Keratinocyte (primary cell): ENCODE measurements around the gene PTPN13. TPM values are rescaled to one million over a fixed set of nuclear protein-coding genes. Genes with fewer than 3 reads are reported as not detected.

ENCODE experiments used
- DNase-seq: peaks from one replicate; pipeline ENCODE4 v3.0.0-alpha.2; 2011; ENCODE audit warnings: low read depth, missing footprints, low spot score
- FAIRE-seq: peaks from 2 replicates; lab custom pipeline; 2011; peaks lifted over from hg19 to GRCh38; lab: Jason Lieb, UNC
- H2AFZ ChIP-seq: 2 replicates; pipeline ENCODE4 v1.6.0; 2012; ENCODE audit warnings: low read length, control low read depth, inconsistent platforms; ENCODE audit not compliant: control insufficient read depth
- H3K27ac ChIP-seq: 2 replicates; pipeline ENCODE4 v1.5.1; 2011; ENCODE audit warnings: low read length; ENCODE audit not compliant: control insufficient read depth, insufficient read depth
- H3K27me3 ChIP-seq: 3 replicates; pipeline ENCODE4 v1.6.0; 2011; ENCODE audit warnings: low read length; ENCODE audit not compliant: control insufficient read depth, insufficient read depth; ENCODE audit errors: extremely low read depth
- H3K36me3 ChIP-seq, 2 experiments: 2 replicates in 1 of 2; 3 replicates in 1 of 2; pipeline ENCODE4 v1.5.1; 2011; ENCODE audit warnings: low read length in 2 of 2, mild to moderate bottlenecking in 1 of 2; ENCODE audit not compliant: control insufficient read depth in 2 of 2, insufficient read depth in 2 of 2; ENCODE audit errors: extremely low read depth in 1 of 2
- H3K4me1 ChIP-seq: 3 replicates; pipeline ENCODE4 v1.5.1; 2011; ENCODE audit warnings: low read length; ENCODE audit not compliant: control insufficient read depth, insufficient read depth; ENCODE audit errors: extremely low read depth
- H3K4me2 ChIP-seq: 3 replicates; pipeline ENCODE4 v1.6.0; 2011; ENCODE audit warnings: low read depth, low read length; ENCODE audit not compliant: control insufficient read depth, insufficient read depth; ENCODE audit errors: extremely low read depth
- H3K4me3 ChIP-seq, 3 experiments: fragments of 200-600 bp in 1 of 3; sonication (generic) in 1 of 3; 2 replicates in 2 of 3; 3 replicates in 1 of 3; pipeline ENCODE4 v1.5.1; 2011 to 2016; ENCODE audit warnings: low read length in 3 of 3, mild to moderate bottlenecking in 3 of 3, control low read depth in 2 of 3, inconsistent platforms in 1 of 3, low read depth in 1 of 3, mixed read lengths in 1 of 3, mixed run types in 1 of 3, moderate library complexity in 1 of 3; ENCODE audit not compliant: control insufficient read depth in 2 of 3, insufficient read depth in 2 of 3; ENCODE audit errors: extremely low read depth in 1 of 3
- H3K79me2 ChIP-seq: 2 replicates; pipeline ENCODE4 v1.6.0; 2012; ENCODE audit warnings: low read length; ENCODE audit not compliant: control insufficient read depth, insufficient read depth
- H3K9ac ChIP-seq: 3 replicates; pipeline ENCODE4 v1.6.0; 2011; ENCODE audit warnings: low read length; ENCODE audit not compliant: control insufficient read depth, insufficient read depth; ENCODE audit errors: extremely low read depth
- H3K9me1 ChIP-seq: 3 replicates; pipeline ENCODE4 v1.6.0; 2011; ENCODE audit warnings: low read length; ENCODE audit not compliant: control insufficient read depth, insufficient read depth; ENCODE audit errors: extremely low read depth
- H3K9me3 ChIP-seq: 2 replicates; pipeline ENCODE4 v1.5.1; 2012; ENCODE audit warnings: low read depth, low read length; ENCODE audit not compliant: control insufficient read depth
- H4K20me1 ChIP-seq: 3 replicates; pipeline ENCODE4 v1.6.0; 2011; ENCODE audit warnings: low read length; ENCODE audit not compliant: control insufficient read depth, insufficient read depth; ENCODE audit errors: extremely low read depth
- EZH2 ChIP-seq: IDR thresholded peaks from one replicate; pipeline ENCODE4 v1.6.1; 2012; ENCODE audit warnings: inconsistent platforms, mild to moderate bottlenecking, low read length, moderate library complexity
- dilution Hi-C: fragments of 300-500 bp; cut with MboI; formaldehyde crosslinking; loops from one replicate; pipeline ENCODE4 v1.7.0; 2020; ENCODE audit warnings: low sequenced_read_pairs; ENCODE audit not compliant: extremely low pct_ligation_motif_present
- polyA plus RNA-seq, 5 experiments: library from polyadenylated mRNA; depleted of rRNA in 3 of 5; stranded (reverse) in 3 of 5; stranded (forward) in 1 of 5; unstranded in 1 of 5; fragments of >200 nt; gene quantifications; 1 replicate in 1 of 5; 2 replicates in 3 of 5; 3 replicates in 1 of 5; pipeline versions ENCODE4 v1.2.1 to v1.2.3, GENCODE V29; 2011 to 2012; ENCODE audit warnings: missing spikeins in 2 of 5, low read depth in 1 of 5, low replicate concordance in 1 of 5
- TF ChIP-seq, protein P1 (sequence below), 3 experiments: IDR thresholded peaks in 1 of 3; conservative IDR thresholded peaks in 1 of 3; optimal IDR thresholded peaks in 1 of 3; 2 replicates in 2 of 3; 3 replicates in 1 of 3; pipeline versions ENCODE3 to v1.5.1; 2011; ENCODE audit warnings: low read length in 3 of 3, mild to moderate bottlenecking in 3 of 3, moderate library complexity in 2 of 3, control low read depth in 1 of 3, inconsistent platforms in 1 of 3; ENCODE audit not compliant: insufficient read depth in 2 of 3; ENCODE audit errors: extremely low read depth in 1 of 3

PTPN13 gene
- polyA plus RNA-seq, 1 donor (not counting 4 experiments of a cell fraction or from before 2014, with no cell fraction given) = 37.6 TPM

DNA sequence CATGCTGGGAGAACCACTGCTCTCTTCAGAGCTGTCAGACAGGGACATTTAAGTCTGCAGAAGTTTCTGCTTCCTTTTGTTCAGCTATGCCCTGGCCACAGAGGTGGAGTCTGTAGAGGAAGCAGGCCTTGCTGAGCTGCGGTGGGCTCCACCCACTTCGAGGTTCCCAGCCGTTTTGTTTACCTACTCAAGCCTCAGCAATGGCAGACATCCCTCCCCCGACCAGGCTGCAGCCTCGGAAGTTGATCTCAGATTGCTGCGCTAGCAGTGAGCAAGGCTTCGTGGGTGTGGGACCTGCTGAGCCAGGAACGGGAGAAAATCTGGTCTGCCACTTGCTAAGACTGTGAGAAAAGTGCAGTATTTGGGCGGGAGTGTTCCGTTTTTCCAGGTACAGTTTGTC lies 136.2 kb downstream of the PTPN13 start:
- no peak overlapping the region for H2AFZ ChIP-seq
- H3K4me2 ChIP-seq = no peak overlapping the region
- peaks cover 2% of the 10 kb centered on the region for H3K79me2 ChIP-seq
- FAIRE-seq (no peak), DNase-seq (no peak)
- no peaks in the 10 kb centered on the region for H3K4me1 ChIP-seq
- H3K9me3 ChIP-seq = no peaks in the 10 kb centered on the region
- H4K20me1 ChIP-seq = no peaks in the 10 kb centered on the region
- dilution Hi-C loops = no loop called here
- peaks cover 9 to 13% of the 10 kb centered on the region in 2 experiments for H3K36me3 ChIP-seq
- no peaks in the 10 kb centered on the region for H3K27me3 ChIP-seq
- no peak for TF ChIP-seq EZH2
- TF ChIP-seq, protein P1, sequence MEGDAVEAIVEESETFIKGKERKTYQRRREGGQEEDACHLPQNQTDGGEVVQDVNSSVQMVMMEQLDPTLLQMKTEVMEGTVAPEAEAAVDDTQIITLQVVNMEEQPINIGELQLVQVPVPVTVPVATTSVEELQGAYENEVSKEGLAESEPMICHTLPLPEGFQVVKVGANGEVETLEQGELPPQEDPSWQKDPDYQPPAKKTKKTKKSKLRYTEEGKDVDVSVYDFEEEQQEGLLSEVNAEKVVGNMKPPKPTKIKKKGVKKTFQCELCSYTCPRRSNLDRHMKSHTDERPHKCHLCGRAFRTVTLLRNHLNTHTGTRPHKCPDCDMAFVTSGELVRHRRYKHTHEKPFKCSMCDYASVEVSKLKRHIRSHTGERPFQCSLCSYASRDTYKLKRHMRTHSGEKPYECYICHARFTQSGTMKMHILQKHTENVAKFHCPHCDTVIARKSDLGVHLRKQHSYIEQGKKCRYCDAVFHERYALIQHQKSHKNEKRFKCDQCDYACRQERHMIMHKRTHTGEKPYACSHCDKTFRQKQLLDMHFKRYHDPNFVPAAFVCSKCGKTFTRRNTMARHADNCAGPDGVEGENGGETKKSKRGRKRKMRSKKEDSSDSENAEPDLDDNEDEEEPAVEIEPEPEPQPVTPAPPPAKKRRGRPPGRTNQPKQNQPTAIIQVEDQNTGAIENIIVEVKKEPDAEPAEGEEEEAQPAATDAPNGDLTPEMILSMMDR (optimal IDR thresholded peaks at IDR 0.05 in 1 of 3, IDR thresholded peaks at IDR 0.05 in 1 of 3, conservative IDR thresholded peaks at IDR 0.05 in 1 of 3; ENCODE audit: extremely low read depth in 1 of 3, insufficient read depth in 2 of 3, low read length in 3 of 3) = no peak
- no peak overlapping the region for H3K4me3 ChIP-seq
- no peaks in the 10 kb centered on the region for H3K9me1 ChIP-seq
- no peak overlapping the region for H3K9ac ChIP-seq
- no peak overlapping the region for H3K27ac ChIP-seq

DNA sequence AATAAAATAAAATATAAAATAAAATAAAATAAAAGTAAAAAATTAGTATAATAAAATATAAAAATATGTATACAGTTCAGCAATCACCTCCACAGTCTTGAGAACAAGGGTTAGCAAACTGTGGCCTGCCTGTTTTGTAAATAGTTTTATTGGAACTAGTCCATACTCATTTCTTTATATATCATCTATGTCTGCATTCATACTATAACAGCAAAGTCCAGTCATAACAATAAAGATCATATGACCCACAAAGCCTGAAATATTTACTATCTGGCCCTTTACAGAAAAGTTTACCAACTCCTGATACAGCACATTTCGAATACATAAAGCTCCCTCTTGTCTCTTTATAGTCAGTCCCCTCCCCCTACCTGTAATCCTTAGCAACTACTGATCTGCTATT lies 143.1 kb downstream of the PTPN13 start:
- no peaks in the 10 kb centered on the region for H4K20me1 ChIP-seq
- H2AFZ ChIP-seq = no peak overlapping the region
- FAIRE-seq (no peak), DNase-seq (no peak)
- dilution Hi-C loops = no loop called here
- no peaks in the 10 kb centered on the region for H3K79me2 ChIP-seq
- H3K36me3 ChIP-seq = peaks cover 9 to 27% of the 10 kb centered on the region in 2 experiments
- TF ChIP-seq, protein P1 (optimal IDR thresholded peaks at IDR 0.05 in 1 of 3, IDR thresholded peaks at IDR 0.05 in 1 of 3, conservative IDR thresholded peaks at IDR 0.05 in 1 of 3; ENCODE audit: extremely low read depth in 1 of 3, insufficient read depth in 2 of 3, low read length in 3 of 3) = no peak
- TF ChIP-seq EZH2 = no peak
- no peak overlapping the region for H3K4me2 ChIP-seq
- no peaks in the 10 kb centered on the region for H3K4me1 ChIP-seq
- H3K9me3 ChIP-seq = peaks cover 4% of the 10 kb centered on the region
- H3K9ac ChIP-seq = no peak overlapping the region
- H3K4me3 ChIP-seq = no peak overlapping the region
- H3K27ac ChIP-seq = no peak overlapping the region
- H3K9me1 ChIP-seq = no peaks in the 10 kb centered on the region
- no peaks in the 10 kb centered on the region for H3K27me3 ChIP-seq
